HepG2 (cell line): ENCODE measurements around the gene GYPC. TPM values are rescaled to one million over a fixed set of nuclear protein-coding genes. Genes with fewer than 3 reads are reported as not detected.

Experiments used
- ATAC-seq: fragments of 200-7000 bp; cut with Tn5 transposase; 3 replicates; pipeline ENCODE4 v1.9.1; 2020; ENCODE audit warnings: mild to moderate bottlenecking, moderate library complexity
- BruUV-seq: library from RNA; stranded (reverse); fragments of 400-500 nt; replicated peaks from 2 replicates; lab custom pipeline; 2021; lab: Mats Ljungman, UMichigan
- CTCF ChIA-PET: fragments of 300-600 bp; formaldehyde crosslinking; extraction: SDS; loops from one replicate; lab custom pipeline; 2021; ENCODE audit warnings: low total read pairs, inconsistent platforms, low intra/inter-chr PET ratio; lab: Yijun Ruan, JAX
- POLR2A ChIA-PET: fragments of 350-600 bp; sonication (Branson Sonifier 250); formaldehyde crosslinking; loops from one replicate; lab custom pipeline; 2020; ENCODE audit warnings: antibody characterized with exemption, inconsistent platforms; lab: Yijun Ruan, JAX
- DNase-seq: peaks from one replicate; pipeline ENCODE4 v3.0.0-alpha.2; 2015; ENCODE audit warnings: low spot score
- FAIRE-seq: peaks from 3 replicates; lab custom pipeline; 2011; peaks lifted over from hg19 to GRCh38; lab: Jason Lieb, UNC
- H2AFZ ChIP-seq: one replicate; pipeline ENCODE4 v1.6.1; 2011; ENCODE audit warnings: low read length, inconsistent platforms
- H3K27ac ChIP-seq: fragments of 300-600 bp; 3 replicates; pipeline ENCODE4 v1.8.0; 2011; ENCODE audit warnings: mixed run types, mild to moderate bottlenecking, mixed read lengths, low read length, inconsistent platforms; ENCODE audit not compliant: insufficient read depth; ENCODE audit errors: extremely low read length
- H3K27me3 ChIP-seq, 2 experiments: fragments of 200-600 bp in 1 of 2; 2 replicates in 1 of 2; 3 replicates in 1 of 2; pipeline versions ENCODE4 v1.6.0 to v1.8.0; 2011; ENCODE audit warnings: low read length in 2 of 2, mild to moderate bottlenecking in 2 of 2, moderate library complexity in 2 of 2, inconsistent platforms in 1 of 2; ENCODE audit not compliant: insufficient read depth in 2 of 2, control insufficient read depth in 1 of 2
- H3K36me3 ChIP-seq, 2 experiments: fragments of 200-600 bp in 1 of 2; replicated peaks in 1 of 2; 2 replicates in 1 of 2; 3 replicates in 1 of 2; pipeline versions ENCODE4 v1.5.1 to v1.8.0; 2011; ENCODE audit warnings: low read length in 2 of 2, inconsistent platforms in 1 of 2; ENCODE audit not compliant: insufficient read depth in 2 of 2, control insufficient read depth in 1 of 2
- H3K4me1 ChIP-seq: 2 replicates; pipeline ENCODE4 v1.5.1; 2012; ENCODE audit warnings: low read length, inconsistent platforms; ENCODE audit not compliant: insufficient read depth
- H3K4me2 ChIP-seq: 2 replicates; pipeline ENCODE4 v1.6.0; 2011; ENCODE audit warnings: low read depth, low read length, inconsistent platforms
- H3K4me3 ChIP-seq, 3 experiments: fragments of 200-600 bp in 1 of 3; sonication (generic), shearing (Covaris generic) in 1 of 3; replicated peaks in 1 of 3; 2 replicates each; pipeline ENCODE4 v1.5.1; 2011 to 2016; ENCODE audit warnings: low read length in 3 of 3, inconsistent platforms in 2 of 3, low read depth in 2 of 3, mild to moderate bottlenecking in 2 of 3, control low read depth in 1 of 3, mixed read lengths in 1 of 3; ENCODE audit not compliant: insufficient read depth in 1 of 3
- H3K79me2 ChIP-seq: one replicate; pipeline ENCODE4 v1.6.1; 2011; ENCODE audit warnings: low read length, inconsistent platforms; ENCODE audit not compliant: insufficient read depth
- H3K9ac ChIP-seq: 2 replicates; pipeline ENCODE4 v1.6.0; 2011; ENCODE audit warnings: mild to moderate bottlenecking, low read depth, low read length, inconsistent platforms; ENCODE audit not compliant: insufficient read depth
- H3K9me3 ChIP-seq: 2 replicates; pipeline ENCODE4 v1.5.1; 2012; ENCODE audit warnings: mild to moderate bottlenecking, low read length
- H4K20me1 ChIP-seq: 2 replicates; pipeline ENCODE4 v1.6.0; 2011; ENCODE audit warnings: inconsistent platforms, mild to moderate bottlenecking, low read length, moderate library complexity; ENCODE audit not compliant: insufficient read depth
- NFKBIZ ChIP-seq: IDR thresholded peaks from 2 replicates; pipeline ENCODE4 v1.6.1; 2018; ENCODE audit warnings: missing genetic modification reagents, missing compliant biosample characterization
- NFRKB ChIP-seq: fragments of 450-650 bp; IDR thresholded peaks from 2 replicates; pipeline ENCODE4 v1.6.1; 2017
- PHF5A ChIP-seq: IDR thresholded peaks from one replicate; pipeline ENCODE4 v1.6.1; 2018; ENCODE audit warnings: low read depth, missing genetic modification reagents; ENCODE audit not compliant: unreplicated experiment
- POLR2A ChIP-seq, 2 experiments: IDR thresholded peaks; 2 replicates each; pipeline ENCODE4 v1.6.1; 2011; ENCODE audit warnings: low read depth in 2 of 2, low read length in 2 of 2, mild to moderate bottlenecking in 1 of 2, moderate library complexity in 1 of 2; ENCODE audit not compliant: insufficient read depth in 1 of 2
- SRSF9 ChIP-seq: fragments of 200-400 bp; formaldehyde crosslinking; IDR thresholded peaks from 2 replicates; pipeline ENCODE4 v1.6.1; 2018; ENCODE audit warnings: borderline replicate concordance, mild to moderate bottlenecking, low read depth, low read length; ENCODE audit not compliant: insufficient read depth, poor library complexity, severe bottlenecking
- ZBTB8A ChIP-seq: sonication (generic); formaldehyde crosslinking; IDR thresholded peaks from 2 replicates; pipeline ENCODE4 v1.4.0; 2020; ENCODE audit warnings: mild to moderate bottlenecking, low read depth, missing genetic modification reagents, borderline replicate concordance
- ZNF557 ChIP-seq: sonication (generic); formaldehyde crosslinking; IDR thresholded peaks from 2 replicates; pipeline ENCODE4 v1.4.0; 2020; ENCODE audit warnings: missing genetic modification reagents
- ZNF878 ChIP-seq: sonication (generic); formaldehyde crosslinking; IDR thresholded peaks from 2 replicates; pipeline ENCODE4 v1.8.1; 2023; ENCODE audit warnings: mild to moderate bottlenecking, missing genetic modification reagents, moderate library complexity
- WGBS: methylation state at CpG from one replicate; pipeline ENCODE4 v1.1.6; 2017; ENCODE audit warnings: low lambda C conversion rate; 5-methylcytosine and 5-hydroxymethylcytosine counted together
- in situ Hi-C: cut with HindIII; loops from 2 replicates; pipeline ENCODE4 v1.10.0; 2017; ENCODE audit warnings: low pct_unique_long_range_greater_than_20kb; ENCODE audit not compliant: extremely low pct_ligation_motif_present
- intact Hi-C: fragments of 100-400 bp; cut with micrococcal nuclease; formaldehyde crosslinking; loops from one replicate; pipeline ENCODE4 v1.10.0; 2022; ENCODE audit not compliant: unreplicated experiment
- polyA plus RNA-seq, 8 experiments: library from polyadenylated mRNA; depleted of rRNA in 3 of 8; stranded (reverse) in 7 of 8; unstranded in 1 of 8; fragments of >200 nt; fragmentation: Illumina TruSeq in 4 of 8; extraction: Trizol in 4 of 8; gene quantifications; 2 replicates each; pipeline versions ENCODE4 v1.2.1 to v1.2.3, GENCODE V29; 2011 to 2016; ENCODE audit warnings: low read depth in 4 of 8, missing spikeins in 1 of 8, mixed read lengths in 1 of 8; ENCODE audit not compliant: insufficient read depth in 1 of 8
- total RNA-seq, 5 experiments: library from RNA; depleted of rRNA; stranded (reverse); fragments of >200 nt; fragmentation: Illumina TruSeq; extraction: Trizol; gene quantifications; 2 replicates each; pipeline ENCODE4 v1.2.3, GENCODE V29; 2016; ENCODE audit warnings: low read depth in 1 of 5
- TF ChIP-seq, protein P1 (sequence below): fragments of 450-650 bp; IDR thresholded peaks from 2 replicates; pipeline ENCODE4 v1.6.1; 2017; ENCODE audit warnings: mild to moderate bottlenecking
- TF ChIP-seq, protein P2 (sequence below): sonication (generic); formaldehyde crosslinking; IDR thresholded peaks from 2 replicates; pipeline ENCODE4 v1.5.1; 2020; ENCODE audit warnings: missing genetic modification reagents, mild to moderate bottlenecking, borderline replicate concordance
- TF ChIP-seq, protein P3 (sequence below): IDR thresholded peaks from 2 replicates; pipeline ENCODE4 v1.6.1; 2012; ENCODE audit warnings: low read depth, low read length, improper control_type of control experiment

The GYPC gene
- total and polyA plus RNA-seq, 2 of the 13 experiments (the other 11 are each of a cell fraction or from before 2014, with no cell fraction given), result not detected

DNA sequence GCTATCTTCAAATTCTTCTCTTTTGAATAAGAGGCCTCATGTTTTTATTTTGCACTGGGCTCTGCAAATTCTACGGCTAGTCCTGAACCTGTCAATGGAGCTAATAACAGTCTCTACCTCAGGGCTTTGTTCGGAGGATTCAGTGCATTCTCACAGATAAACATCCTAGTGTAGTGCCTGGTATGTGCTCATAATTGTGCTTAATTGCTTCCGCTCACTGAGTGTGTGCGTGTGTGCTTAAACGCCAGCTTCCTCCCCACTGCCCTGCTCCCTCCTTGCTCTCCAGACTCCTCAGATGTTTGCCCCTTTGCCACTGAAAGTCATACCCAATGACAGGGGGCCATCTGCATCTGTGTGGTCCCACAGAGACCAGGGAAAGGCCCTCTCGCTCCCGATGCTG lies 6.7 kb downstream of the GYPC start (continued):
- TF ChIP-seq, protein P1, sequence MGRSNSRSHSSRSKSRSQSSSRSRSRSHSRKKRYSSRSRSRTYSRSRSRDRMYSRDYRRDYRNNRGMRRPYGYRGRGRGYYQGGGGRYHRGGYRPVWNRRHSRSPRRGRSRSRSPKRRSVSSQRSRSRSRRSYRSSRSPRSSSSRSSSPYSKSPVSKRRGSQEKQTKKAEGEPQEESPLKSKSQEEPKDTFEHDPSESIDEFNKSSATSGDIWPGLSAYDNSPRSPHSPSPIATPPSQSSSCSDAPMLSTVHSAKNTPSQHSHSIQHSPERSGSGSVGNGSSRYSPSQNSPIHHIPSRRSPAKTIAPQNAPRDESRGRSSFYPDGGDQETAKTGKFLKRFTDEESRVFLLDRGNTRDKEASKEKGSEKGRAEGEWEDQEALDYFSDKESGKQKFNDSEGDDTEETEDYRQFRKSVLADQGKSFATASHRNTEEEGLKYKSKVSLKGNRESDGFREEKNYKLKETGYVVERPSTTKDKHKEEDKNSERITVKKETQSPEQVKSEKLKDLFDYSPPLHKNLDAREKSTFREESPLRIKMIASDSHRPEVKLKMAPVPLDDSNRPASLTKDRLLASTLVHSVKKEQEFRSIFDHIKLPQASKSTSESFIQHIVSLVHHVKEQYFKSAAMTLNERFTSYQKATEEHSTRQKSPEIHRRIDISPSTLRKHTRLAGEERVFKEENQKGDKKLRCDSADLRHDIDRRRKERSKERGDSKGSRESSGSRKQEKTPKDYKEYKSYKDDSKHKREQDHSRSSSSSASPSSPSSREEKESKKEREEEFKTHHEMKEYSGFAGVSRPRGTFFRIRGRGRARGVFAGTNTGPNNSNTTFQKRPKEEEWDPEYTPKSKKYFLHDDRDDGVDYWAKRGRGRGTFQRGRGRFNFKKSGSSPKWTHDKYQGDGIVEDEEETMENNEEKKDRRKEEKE, result no peak
- TF ChIP-seq, all 625 proteins: peak for 0

DNA sequence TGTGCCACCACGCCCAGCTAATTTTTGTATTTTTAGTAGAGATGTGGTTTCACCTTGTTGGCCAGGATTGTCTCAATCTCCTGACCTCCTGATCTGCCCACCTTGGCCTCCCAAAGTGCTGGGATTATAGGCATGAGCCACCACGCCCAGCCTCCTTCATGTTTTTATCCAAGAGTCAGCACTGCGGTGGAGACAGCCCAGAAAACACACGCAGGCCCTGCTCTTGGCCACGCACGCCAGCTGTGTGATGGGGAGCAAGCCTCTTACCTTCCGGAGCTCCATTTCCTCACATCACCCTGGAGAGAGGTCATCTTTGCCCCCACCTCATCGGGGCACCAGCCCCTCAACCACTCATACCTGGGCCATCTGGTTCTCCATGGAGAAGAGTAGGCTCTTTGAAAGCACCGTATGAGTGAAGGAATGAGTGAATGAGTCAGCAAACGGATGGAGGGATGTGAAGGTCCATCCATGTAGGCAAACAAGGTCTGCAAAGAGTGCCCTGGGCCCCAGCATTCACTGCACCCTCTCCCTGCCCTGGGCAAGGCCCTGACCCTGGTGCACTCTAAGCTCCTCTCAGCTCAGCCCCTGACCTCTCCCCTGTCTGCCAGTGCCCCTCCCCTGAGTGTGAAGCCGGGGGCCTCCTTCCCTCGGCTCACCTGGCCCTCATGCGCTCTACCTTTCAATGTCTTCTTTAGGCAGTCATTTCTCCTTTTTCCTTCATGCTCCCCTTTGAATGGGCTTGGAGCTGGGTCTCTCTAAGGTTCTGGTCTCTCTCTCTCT lies 7.4 kb downstream of the GYPC start:
- intact Hi-C loops (no loop called here), in situ Hi-C loops (no loop called here)
- Histone ChIP-seq H3K36me3 (no peaks in the 10 kb centered on the region), H3K4me1 (no peaks in the 10 kb centered on the region), H3K79me2 (no peaks in the 10 kb centered on the region), H3K9ac (no peak overlapping the region), H2AFZ (no peak overlapping the region), H3K4me3 (no peak overlapping the region), H3K27me3 (peaks cover 8 to 40% of the 10 kb centered on the region in 2 experiments), H4K20me1 (no peaks in the 10 kb centered on the region), H3K4me2 (no peak overlapping the region), H3K9me3 (no peaks in the 10 kb centered on the region), H3K27ac (no peak overlapping the region)
- BruUV-seq, result no TSS peak
- 18% methylated on average over 13 of the region's 13 CpGs for WGBS
- DNase-seq (no peak), FAIRE-seq (no peak), ATAC-seq (no peak; the same call in 2 of the 3 replicates)
- POLR2A ChIA-PET, result no interaction called here
- TF ChIP-seq ZNF878 (CRISPR knock-in tag) (no peak), NFRKB (no peak), SRSF9 (no peak), PHF5A (no peak), ZBTB8A (no peak), NFKBIZ (CRISPR knock-in tag) (no peak), POLR2A (IDR thresholded peaks at IDR 0.05; ENCODE audit: insufficient read depth in 1 of 2, low read depth in 2 of 2, low read length in 2 of 2) (no peak), ZNF557 (CRISPR knock-in tag) (no peak)
- TF ChIP-seq, protein P2, sequence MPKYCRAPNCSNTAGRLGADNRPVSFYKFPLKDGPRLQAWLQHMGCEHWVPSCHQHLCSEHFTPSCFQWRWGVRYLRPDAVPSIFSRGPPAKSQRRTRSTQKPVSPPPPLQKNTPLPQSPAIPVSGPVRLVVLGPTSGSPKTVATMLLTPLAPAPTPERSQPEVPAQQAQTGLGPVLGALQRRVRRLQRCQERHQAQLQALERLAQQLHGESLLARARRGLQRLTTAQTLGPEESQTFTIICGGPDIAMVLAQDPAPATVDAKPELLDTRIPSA (CRISPR knock-in tag), result no peak
- TF ChIP-seq, protein P3, sequence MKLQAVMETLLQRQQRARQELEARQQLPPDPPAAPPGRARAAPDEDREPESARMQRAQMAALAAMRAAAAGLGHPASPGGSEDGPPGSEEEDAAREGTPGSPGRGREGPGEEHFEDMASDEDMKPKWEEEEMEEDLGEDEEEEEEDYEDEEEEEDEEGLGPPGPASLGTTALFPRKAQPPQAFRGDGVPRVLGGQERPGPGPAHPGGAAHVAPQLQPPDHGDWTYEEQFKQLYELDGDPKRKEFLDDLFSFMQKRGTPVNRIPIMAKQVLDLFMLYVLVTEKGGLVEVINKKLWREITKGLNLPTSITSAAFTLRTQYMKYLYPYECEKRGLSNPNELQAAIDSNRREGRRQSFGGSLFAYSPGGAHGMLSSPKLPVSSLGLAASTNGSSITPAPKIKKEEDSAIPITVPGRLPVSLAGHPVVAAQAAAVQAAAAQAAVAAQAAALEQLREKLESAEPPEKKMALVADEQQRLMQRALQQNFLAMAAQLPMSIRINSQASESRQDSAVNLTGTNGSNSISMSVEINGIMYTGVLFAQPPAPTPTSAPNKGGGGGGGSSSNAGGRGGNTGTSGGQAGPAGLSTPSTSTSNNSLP, result no peak
- CTCF ChIA-PET, result no interaction called here
